Thoracic aorta (tissue), 2 donors: ENCODE data around the gene PHLDA3. TPM values are rescaled to one million over a fixed set of nuclear protein-coding genes. Genes with fewer than 3 reads are reported as not detected.
A peak's percentile ranks its signal among the peaks of the same experiment; 100 is the strongest.

ENCODE experiments used
- ATAC-seq: fragments of 150-250 bp; one replicate; pipeline ENCODE4 v1.8.0; 2017; ENCODE audit warnings: low read depth; ENCODE audit not compliant: insufficient number of reproducible peaks, low FRiP score
- DNase-seq: peaks from one replicate; pipeline ENCODE4 v3.0.0-alpha.2; 2020; ENCODE audit warnings: low spot score
- H3K27ac ChIP-seq, 2 donors: fragments of 200-600 bp; sonication (generic); 1 replicate in 1 of 2; 2 replicates in 1 of 2; pipeline ENCODE4 v1.5.1; 2016; ENCODE audit warnings: mild to moderate bottlenecking in 2 of 2, moderate library complexity in 2 of 2
- H3K27me3 ChIP-seq: fragments of 200-600 bp; sonication (generic); replicated peaks from 2 replicates; pipeline ENCODE4 v1.6.0; 2016; ENCODE audit warnings: mild to moderate bottlenecking; ENCODE audit not compliant: insufficient read depth
- H3K36me3 ChIP-seq: fragments of 200-600 bp; sonication (generic); one replicate; pipeline ENCODE4 v1.5.1; 2016
- H3K4me1 ChIP-seq, 2 donors: fragments of 200-600 bp; sonication (generic); 1 replicate in 1 of 2; 2 replicates in 1 of 2; pipeline versions ENCODE4 v1.5.1 to v1.6.0; 2016; ENCODE audit warnings: low read depth in 2 of 2, mild to moderate bottlenecking in 1 of 2; ENCODE audit not compliant: control insufficient read depth in 1 of 2
- H3K4me3 ChIP-seq: fragments of 200-600 bp; sonication (generic); 2 replicates; pipeline ENCODE4 v1.5.1; 2016; ENCODE audit warnings: mild to moderate bottlenecking
- H3K9me3 ChIP-seq: fragments of 200-600 bp; sonication (generic); 2 replicates; pipeline ENCODE4 v1.5.1; 2016
- total RNA-seq, 2 donors: library from RNA; depleted of rRNA; stranded (reverse); fragments of >200 nt; gene quantifications; one replicate each; pipeline versions ENCODE4 v1.1.0 to v1.2.3, GENCODE V29; 2016
- TF ChIP-seq, protein P1 (sequence below): fragments of 200-600 bp; sonication (generic); IDR thresholded peaks from one replicate; pipeline ENCODE4 v1.5.1; 2019; ENCODE audit warnings: antibody characterized with exemption

The PHLDA3 gene
- total RNA-seq, 2 donors from 2014 or later = 65.7 to 134 TPM

DNA sequence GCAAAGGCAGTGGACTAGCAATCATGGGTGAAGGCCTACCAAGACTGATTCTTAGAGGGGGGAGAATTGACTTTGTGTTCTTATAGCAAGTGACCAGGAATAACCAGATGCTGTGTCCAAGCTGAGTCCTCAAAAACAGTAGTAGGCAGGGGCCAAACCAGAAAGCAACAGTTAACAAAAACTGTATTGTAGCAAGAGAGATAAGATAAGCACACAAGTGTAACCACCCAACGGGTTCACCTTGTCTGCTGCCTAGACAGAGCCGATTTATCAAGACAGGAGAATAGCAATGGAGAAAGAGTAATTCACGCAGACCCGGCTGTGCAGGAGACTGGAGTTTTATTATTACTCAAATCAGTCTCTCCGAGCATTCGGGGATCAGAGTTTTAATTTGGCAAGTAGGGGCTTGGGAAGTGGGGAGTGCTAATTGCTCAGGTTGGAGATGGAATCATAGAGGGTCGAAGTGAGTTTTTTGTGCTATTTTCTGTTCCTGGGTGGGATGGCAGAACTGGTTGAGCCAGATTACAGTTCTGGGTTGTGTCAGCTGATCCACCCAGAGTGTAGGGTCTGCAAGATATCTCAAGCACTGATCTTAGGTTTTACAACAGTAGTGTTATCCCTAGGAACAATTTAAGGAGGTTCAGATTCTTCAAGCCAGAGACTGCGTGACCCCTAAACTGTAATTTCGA, 46.2 kb upstream of the PHLDA3 start:
- Histone ChIP-seq H3K9me3 (no peaks in the 10 kb centered on the region), H3K36me3 (no peaks in the 10 kb centered on the region), H3K4me3 (no peak overlapping the region), H3K4me1 (peaks cover 14 to 21% of the 10 kb centered on the region in 2 donors), H3K27ac (no peak overlapping the region), H3K27me3 (no peaks in the 10 kb centered on the region)
- ATAC-seq (no peak), DNase-seq (no peak)
- TF ChIP-seq, protein P1, sequence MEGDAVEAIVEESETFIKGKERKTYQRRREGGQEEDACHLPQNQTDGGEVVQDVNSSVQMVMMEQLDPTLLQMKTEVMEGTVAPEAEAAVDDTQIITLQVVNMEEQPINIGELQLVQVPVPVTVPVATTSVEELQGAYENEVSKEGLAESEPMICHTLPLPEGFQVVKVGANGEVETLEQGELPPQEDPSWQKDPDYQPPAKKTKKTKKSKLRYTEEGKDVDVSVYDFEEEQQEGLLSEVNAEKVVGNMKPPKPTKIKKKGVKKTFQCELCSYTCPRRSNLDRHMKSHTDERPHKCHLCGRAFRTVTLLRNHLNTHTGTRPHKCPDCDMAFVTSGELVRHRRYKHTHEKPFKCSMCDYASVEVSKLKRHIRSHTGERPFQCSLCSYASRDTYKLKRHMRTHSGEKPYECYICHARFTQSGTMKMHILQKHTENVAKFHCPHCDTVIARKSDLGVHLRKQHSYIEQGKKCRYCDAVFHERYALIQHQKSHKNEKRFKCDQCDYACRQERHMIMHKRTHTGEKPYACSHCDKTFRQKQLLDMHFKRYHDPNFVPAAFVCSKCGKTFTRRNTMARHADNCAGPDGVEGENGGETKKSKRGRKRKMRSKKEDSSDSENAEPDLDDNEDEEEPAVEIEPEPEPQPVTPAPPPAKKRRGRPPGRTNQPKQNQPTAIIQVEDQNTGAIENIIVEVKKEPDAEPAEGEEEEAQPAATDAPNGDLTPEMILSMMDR = no peak

DNA sequence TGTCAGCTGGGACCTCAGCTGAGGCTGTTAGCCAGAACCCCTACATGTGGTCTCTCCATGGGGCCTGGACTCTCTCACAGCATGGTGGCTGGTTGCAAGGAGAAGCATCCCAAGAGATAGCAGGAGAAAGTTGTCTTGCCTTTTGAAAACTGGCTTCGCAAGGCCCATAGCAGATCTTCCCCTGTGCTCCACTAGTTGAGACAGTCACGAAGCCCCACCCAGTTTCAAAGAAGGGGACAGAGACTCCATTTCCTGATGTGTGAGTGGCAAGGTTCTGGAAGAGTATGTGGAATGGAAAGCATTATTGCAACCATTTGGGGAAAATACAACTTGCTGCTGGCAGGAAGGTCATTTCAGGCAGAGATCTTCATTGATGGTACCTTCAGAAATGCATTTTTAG, 45.5 kb upstream of the PHLDA3 start:
- no peaks in the 10 kb centered on the region for H3K27me3 ChIP-seq
- peaks cover 14 to 21% of the 10 kb centered on the region in 2 donors for H3K4me1 ChIP-seq
- H3K4me3 ChIP-seq = no peak overlapping the region
- no peaks in the 10 kb centered on the region for H3K36me3 ChIP-seq
- ATAC-seq = no peak
- no peaks in the 10 kb centered on the region for H3K9me3 ChIP-seq
- no peak overlapping the region for H3K27ac ChIP-seq
- TF ChIP-seq, protein P1 = no peak
- no peak for DNase-seq

GRCh38 chr1:201513498-201514243, 44.7 kb upstream of the PHLDA3 start:
- DNase-seq (no peak), ATAC-seq (no peak)
- Histone ChIP-seq H3K4me1 (peaks cover 14 to 21% of the 10 kb centered on the region in 2 donors), H3K4me3 (no peak overlapping the region), H3K27me3 (no peaks in the 10 kb centered on the region), H3K27ac (no peak overlapping the region), H3K9me3 (no peaks in the 10 kb centered on the region), H3K36me3 (no peaks in the 10 kb centered on the region)
- TF ChIP-seq, protein P1 = no peak

GRCh38 chr1:201511941-201512539, 43.1 kb upstream of the PHLDA3 start:
- H3K4me1 ChIP-seq = peaks cover 17 to 31% of the 10 kb centered on the region in 2 donors
- DNase-seq (no peak), ATAC-seq (no peak)
- H3K27me3 ChIP-seq = no peaks in the 10 kb centered on the region
- no peaks in the 10 kb centered on the region for H3K9me3 ChIP-seq
- TF ChIP-seq, protein P1 = no peak
- no peak overlapping the region for H3K4me3 ChIP-seq
- H3K36me3 ChIP-seq = no peaks in the 10 kb centered on the region
- H3K27ac ChIP-seq = peak overlapping the region; percentile 51 to 70

DNA sequence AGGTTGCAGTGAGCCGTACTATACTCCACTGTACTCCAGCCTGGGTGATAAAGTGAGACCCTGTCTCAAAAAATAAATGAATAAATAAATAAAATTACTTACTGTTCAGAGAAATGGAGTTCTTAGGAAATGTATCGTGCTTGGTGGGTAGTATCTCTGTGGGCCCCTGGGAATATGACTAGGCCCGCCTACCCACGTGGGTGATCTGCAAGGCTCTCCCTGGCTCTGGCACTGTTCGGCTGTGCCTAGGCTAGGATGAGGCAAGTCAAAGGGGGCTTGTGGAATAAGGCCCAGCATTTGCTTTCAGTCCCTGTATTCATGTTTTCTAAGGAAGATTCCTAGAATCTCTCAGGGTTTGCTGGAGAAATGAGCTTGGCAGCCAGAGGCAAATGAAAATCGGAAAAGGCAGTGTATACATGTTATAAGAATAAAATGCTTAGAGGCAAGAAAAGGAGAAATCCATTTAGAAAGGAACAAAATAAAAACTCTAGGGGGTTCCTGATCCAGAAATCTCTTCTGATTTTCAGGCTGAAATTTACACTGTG, 42.5 kb upstream of the PHLDA3 start:
- Histone ChIP-seq H3K9me3 (no peaks in the 10 kb centered on the region), H3K4me1 (peaks cover 17 to 31% of the 10 kb centered on the region in 2 donors), H3K27ac (peak overlapping the region; percentile 51 to 70), H3K27me3 (no peaks in the 10 kb centered on the region), H3K4me3 (no peak overlapping the region), H3K36me3 (no peaks in the 10 kb centered on the region)
- TF ChIP-seq, protein P1 = no peak
- DNase-seq (no peak), ATAC-seq (no peak)
